HL-60 (cell line): ENCODE data around the gene SLC2A4RG.

Source experiments
- DNase-seq, 2 experiments: peaks; one replicate each; pipeline ENCODE4 v3.0.0-alpha.2; 2010 to 2020; ENCODE audit warnings: low read depth in 1 of 2, low spot score in 1 of 2
- H3K27ac ChIP-seq: fragments of 250-450 bp; sonication (Bioruptor Pico); replicated peaks from 2 replicates; pipeline ENCODE4 v1.5.1; 2020; ENCODE audit warnings: mild to moderate bottlenecking, moderate library complexity
- H3K27me3 ChIP-seq: fragments of 250-450 bp; sonication (Bioruptor Pico); 2 replicates; pipeline ENCODE4 v1.5.1; 2021; ENCODE audit warnings: mild to moderate bottlenecking, moderate library complexity; ENCODE audit not compliant: insufficient read depth, poor library complexity, severe bottlenecking
- H3K4me3 ChIP-seq: replicated peaks from 2 replicates; pipeline ENCODE4 v1.5.1; 2011; ENCODE audit warnings: mild to moderate bottlenecking, control low read depth, low read length; ENCODE audit not compliant: insufficient read depth
- CTCF ChIP-seq: IDR thresholded peaks from one replicate; pipeline ENCODE4 v1.5.1; 2011; ENCODE audit warnings: low read length, control low read depth, inconsistent platforms; ENCODE audit not compliant: insufficient read depth
- GABPA ChIP-seq: IDR thresholded peaks from 2 replicates; pipeline ENCODE4 v1.6.1; 2012; ENCODE audit warnings: low read depth
- POLR2AphosphoS5 ChIP-seq: IDR thresholded peaks from 2 replicates; pipeline ENCODE4 v1.6.1; 2012; ENCODE audit warnings: low read depth
- REST ChIP-seq: IDR thresholded peaks from 2 replicates; pipeline ENCODE4 v1.6.1; 2012; ENCODE audit warnings: low read depth; ENCODE audit not compliant: insufficient replicate concordance
- SPI1 ChIP-seq: IDR thresholded peaks from 2 replicates; pipeline ENCODE4 v1.6.1; 2012; ENCODE audit warnings: low read depth, mild to moderate bottlenecking, borderline replicate concordance

SLC2A4RG gene

GRCh38 chr20:63783970-63784369 lies 44.4 kb downstream of the SLC2A4RG start:
- Histone ChIP-seq H3K27me3 (no peaks in the 10 kb centered on the region), H3K4me3 (no peak overlapping the region), H3K27ac (no peak overlapping the region)
- DNase-seq = no peak
- TF ChIP-seq REST (no peak), GABPA (no peak), CTCF (no peak), SPI1 (no peak), POLR2AphosphoS5 (no peak)

GRCh38 chr20:63785691-63786131 lies 46.1 kb downstream of the SLC2A4RG start:
- Histone ChIP-seq H3K27me3 (no peaks in the 10 kb centered on the region), H3K4me3 (no peak overlapping the region), H3K27ac (no peak overlapping the region)
- TF ChIP-seq CTCF = no peak
- TF ChIP-seq GABPA = no peak
- no peak for TF ChIP-seq SPI1
- TF ChIP-seq POLR2AphosphoS5 = no peak
- TF ChIP-seq REST = no peak
- no peak for DNase-seq

GRCh38 chr20:63787302-63787701 lies 47.7 kb downstream of the SLC2A4RG start:
- no peak overlapping the region for H3K27ac ChIP-seq
- no peak for DNase-seq
- TF ChIP-seq CTCF = no peak
- TF ChIP-seq SPI1 = no peak
- no peak for TF ChIP-seq POLR2AphosphoS5
- no peak for TF ChIP-seq REST
- no peak for TF ChIP-seq GABPA
- peaks cover 2% of the 10 kb centered on the region for H3K27me3 ChIP-seq
- H3K4me3 ChIP-seq = no peak overlapping the region
